NCI-H69 (cell line): ENCODE data around the gene SELENBP1.

Experiments
- DNase-seq: peaks from one replicate; lab custom pipeline; 2025; lab: John Stamatoyannopoulos, UW

SELENBP1 gene

DNA sequence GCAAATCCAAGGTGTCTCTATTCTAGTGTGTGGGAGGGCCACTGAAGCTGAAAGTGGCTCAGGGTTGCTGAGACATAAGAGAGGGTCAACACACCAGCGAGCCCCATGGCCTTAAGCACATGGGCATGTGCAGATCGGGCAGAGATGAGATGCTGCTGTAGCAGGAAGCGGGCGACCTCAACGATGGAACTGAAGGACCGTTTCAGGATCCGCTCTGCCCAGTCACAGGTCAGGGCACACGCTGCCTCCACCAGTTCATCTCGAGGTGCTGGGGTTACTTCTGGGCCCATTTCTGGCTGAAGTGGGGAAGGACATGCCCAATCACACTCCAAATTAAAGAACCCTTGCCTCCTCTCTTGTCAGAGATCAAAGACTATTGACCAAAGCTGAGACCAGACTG, 28.9 kb downstream of the SELENBP1 start:
- DNase-seq = no peak

- no peak for DNase-seq
These were observed 29.9 kb downstream of the SELENBP1 start for GRCh38 chr1:151342569-151342968.

DNA sequence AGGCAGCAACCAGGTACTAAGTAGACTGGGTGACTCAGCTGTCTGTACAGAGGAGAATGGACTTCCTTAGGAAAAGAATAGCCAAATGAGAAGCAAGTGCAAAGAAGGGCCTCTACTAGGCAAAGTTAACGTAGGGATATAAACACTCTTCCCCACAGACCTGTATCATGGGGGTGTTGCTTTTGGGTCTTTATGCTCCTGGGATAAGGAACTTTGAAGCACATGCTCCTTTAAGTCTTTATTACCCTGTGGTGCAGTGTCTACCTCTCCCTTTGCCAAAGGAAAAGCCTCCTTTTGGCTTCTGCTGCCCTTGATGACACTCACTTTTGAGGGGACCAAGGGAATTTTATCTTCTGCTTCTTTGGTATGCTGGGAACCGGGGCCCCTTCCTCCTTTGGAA, 30.5 kb downstream of the SELENBP1 start:
- DNase-seq = no peak

DNA sequence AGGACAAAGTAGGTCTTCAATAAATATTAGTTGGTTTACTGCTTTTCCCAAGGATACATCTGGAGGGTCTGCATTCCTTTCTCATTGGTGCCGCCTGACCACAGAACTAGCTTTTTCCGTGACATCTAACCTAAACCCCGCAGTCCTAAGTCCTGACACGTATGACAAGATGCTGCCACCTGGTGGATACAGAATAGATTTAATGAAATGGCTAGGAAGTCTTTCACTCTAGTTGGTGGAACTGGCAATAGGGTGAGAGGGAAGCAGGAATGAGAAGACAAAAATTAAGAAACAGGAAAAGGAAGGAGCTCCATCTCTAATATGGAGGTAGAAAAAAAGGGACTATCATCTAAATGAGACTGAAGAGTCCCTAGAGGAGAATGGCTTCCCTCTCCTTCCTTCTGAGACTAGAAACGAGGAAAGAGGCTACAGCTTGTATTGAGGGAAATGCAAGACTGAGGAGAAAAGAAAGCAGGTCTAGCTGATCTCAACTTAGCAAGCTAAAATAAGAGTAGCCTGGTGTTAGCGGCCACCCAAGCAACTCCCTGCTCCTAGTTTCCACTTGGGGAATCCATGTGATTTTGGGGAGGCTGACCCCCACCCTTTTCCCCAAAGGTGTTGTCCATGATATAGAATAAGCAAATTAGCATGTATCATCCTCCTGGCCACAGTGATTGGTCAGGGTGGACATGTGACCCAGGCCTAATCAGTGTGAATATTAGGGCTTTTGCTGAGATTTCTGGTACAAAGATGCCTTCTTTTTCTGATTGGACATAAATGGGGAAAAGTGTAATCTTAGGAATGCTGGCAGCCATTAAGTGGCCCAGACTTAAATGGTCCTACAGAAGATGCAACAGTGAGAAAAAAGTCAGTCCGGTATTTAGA, 31.4 kb downstream of the SELENBP1 start:
- peak; percentile 88 for DNase-seq

DNA sequence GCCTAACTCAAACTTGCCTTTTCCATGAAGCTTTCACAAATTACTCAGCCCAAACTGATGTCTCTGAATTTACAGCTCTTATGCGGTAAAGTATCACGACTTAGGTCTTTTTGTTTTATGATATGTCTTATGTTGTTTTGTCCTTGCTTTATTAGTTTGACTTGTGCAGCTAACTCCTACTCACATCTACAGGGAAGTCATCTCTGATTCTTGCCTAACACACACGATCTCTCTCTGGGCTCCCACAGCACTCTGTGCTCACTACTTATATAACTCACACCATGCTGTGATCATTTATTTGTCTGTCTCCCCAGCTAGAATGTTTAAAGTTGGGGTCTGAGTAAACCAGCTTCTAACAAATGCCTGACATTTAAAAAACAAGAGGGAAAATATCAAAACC, 35.9 kb downstream of the SELENBP1 start:
- DNase-seq = no peak

- DNase-seq = no peak
These were observed 37.7 kb downstream of the SELENBP1 start for GRCh38 chr1:151334822-151335221.

DNA sequence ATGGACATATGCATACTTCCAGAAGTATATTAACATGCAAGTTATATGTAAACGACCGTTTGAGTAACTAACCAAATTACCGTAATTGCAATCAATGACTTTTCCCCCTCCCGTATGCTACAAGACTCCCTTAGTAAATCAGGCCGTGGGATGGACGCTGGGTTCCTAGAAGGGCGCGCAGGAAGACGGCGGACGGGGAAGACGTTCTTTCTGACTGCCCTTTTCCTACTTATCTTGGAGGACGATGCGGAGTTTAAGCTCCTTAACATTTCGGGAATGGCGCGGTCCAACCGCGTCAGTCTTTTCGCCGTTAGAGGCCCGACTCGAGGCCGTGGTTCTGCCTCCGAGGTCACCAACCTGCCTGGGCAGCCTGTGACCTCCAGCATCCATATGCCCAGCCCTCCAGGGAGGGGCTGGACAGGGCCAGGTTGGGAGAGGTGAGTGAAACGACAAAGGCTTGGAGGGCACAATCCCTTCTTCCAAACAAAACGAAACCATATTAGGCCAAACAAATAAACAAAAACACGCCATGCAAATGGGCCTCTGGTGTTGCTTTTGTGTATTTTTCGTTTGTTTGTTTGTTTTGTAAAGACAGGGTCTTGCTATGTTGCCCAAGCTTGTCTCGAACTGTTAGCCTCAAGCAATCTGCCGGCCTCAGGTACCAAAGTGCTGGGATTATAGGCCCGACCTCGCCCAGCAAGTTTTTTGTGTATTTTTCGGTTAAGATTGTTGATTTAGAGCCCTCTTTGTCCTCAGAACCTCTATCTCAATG, 44.4 kb downstream of the SELENBP1 start:
- DNase-seq = no peak

DNA sequence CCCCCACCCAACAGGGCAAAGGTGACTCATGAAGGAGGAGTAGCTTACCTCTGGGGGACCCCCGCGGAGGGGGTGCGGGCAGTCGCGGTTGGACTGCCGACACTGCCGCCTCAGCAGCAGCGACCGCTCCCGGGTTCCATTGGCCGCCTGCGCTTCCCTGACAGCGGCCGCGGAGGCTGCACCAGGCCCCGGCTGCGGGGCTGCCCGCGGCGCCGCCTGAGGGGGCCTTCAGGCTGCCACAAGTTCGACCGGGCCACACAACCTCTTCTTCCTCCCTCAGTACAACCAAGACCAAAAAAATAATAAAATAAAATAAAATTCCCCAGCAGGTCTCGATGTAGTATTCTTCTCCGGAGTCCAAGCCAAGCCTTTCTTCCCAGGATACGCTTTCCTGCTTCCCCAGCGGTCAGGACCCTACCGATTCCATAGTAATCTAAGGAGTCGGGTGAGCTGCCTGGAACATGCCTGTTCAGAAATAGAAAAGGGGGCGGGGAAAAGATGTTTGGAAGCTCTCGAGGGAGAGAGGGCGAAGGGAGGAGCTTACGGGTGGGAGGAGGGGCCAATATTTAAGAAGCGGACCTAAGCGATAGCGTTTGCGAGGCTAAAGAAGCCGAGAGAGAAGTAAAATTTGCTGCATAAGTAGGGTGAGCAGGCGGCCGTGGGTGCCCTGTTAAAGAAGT, 45.1 kb downstream of the SELENBP1 start, which contains the start of gene PI4KB:
TSS of gene PI4KB (minus strand) at position 194 of the 680 bp plus-strand sequence. CDS start 10,935 bp downstream, outside the sequence.
- peak; percentile 100 for DNase-seq

- DNase-seq = peak; percentile 68
These were observed 45.8 kb downstream of the SELENBP1 start for GRCh38 chr1:151326619-151327222.

GRCh38 chr1:151325646-151326429, 46.7 kb downstream of the SELENBP1 start:
- no peak for DNase-seq

DNA sequence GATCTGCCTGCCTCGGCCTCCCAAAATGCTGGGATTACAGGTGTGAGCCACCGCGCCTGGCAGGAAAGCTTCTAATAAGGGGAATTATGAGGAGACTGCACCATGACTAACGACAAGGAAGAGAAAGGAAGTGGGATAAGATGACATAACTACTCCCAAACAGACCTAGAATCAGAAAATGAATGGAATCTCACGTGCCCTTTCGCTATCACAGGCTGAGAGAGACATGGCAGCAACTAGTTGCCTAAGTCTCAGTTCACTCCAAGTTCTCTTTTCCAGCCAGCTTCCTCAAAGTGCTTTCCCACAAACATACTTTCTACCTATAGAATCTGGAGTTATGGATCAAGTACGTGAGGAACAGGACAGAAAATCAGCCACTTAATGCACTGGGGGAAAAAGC, 47.3 kb downstream of the SELENBP1 start:
- DNase-seq = no peak

DNA sequence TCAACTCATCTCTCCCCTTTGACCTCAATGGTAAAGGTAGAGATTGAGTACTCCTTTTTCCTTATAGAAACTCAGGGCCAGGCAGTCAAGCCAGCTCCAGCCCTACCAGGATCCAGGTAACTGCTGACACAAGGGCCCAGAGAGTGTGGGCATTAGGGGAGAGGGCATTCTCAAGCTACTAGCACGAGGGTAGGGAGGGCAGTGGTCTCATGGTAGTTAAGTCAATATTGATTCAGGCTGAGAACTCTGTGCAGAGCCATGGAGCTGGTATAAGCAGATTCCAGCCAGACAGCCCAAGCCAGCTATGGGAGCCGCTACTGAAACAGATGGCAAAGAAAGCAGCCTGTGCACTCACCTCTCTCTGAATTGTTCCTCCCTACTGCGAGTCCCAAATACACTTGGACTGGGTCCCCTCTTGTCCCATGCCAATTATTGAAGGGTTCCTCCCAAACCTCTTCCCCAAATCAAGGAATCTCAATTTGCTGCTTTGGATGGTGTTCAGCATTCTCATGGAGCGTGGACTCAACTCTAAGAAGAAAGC, 48.0 kb downstream of the SELENBP1 start:
- DNase-seq = no peak

DNA sequence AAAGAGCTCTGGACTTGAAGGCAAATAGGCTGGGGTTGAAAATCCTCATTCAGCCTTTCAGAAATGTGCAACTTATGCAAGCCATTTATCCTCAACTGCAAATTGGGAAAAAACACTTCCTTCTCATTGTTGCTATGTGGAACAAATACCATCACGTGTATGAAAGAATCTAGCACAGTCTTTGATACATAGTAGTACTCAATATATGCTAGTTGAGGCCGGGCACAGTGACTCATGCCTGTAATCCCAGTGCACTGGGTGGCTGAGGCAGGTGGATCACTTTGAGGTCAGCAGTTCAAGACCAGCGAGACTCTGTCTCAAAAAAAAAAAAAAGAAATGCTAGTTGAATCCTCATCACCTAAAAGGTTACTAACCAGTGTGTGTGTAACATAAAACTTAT, 53.5 kb downstream of the SELENBP1 start:
- no peak for DNase-seq

DNA sequence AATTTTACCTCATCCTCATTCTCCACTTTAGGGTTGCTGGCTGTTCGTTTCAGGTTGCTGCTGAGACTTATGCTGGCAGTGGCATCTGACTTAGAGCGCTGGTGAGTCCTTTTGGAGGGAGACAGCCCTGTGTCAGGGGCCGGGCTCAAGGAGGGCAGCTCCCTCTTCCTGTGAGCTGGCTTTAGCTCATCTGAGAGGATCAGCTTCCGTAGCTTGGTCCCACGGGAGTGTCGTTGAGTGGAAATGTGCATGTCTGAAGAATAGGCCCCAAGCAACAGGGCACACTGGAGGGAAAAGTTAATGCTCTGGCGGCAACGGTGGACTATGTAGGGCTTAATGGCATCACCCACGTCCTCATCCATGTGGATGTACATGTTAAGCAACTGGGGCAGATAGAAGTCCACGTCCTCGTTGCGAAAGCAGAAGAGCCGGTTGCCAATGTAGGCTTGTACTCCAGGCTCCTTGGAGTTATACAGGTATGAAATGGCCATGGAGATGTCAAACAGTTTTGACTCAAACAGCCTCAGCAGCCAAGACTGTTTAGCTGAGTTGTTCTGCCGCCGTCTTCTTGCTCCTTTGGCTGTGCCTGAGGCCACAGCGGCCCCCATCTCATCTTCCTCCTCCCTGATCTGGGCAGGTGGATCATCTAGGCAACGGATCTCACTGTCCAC, 56.8 kb downstream of the SELENBP1 start:
- DNase-seq = no peak
